ENCODE measurements around the gene RNFT2.

Gene RNFT2

GRCh38 chr12:116737774-116738657 is at the start of gene RNFT2, which contains the start of gene SPRING1:
TSS of gene RNFT2 (plus strand) at chr12:116738315. CDS start at chr12:116740498, 2,183 bp downstream.
TSS of gene SPRING1 (minus strand) at chr12:116738069. CDS start at chr12:116737900, 169 bp downstream.
- H3K4me3 ChIP-seq (ENCODE audit: low read depth, low read length): peak within 1 kb of the TSS; percentile 92
- TF ChIP-seq POLR2A (IDR thresholded peaks at IDR 0.05; ENCODE audit: extremely low read depth, insufficient read length) (peak; percentile 56), CTCF (IDR thresholded peaks at IDR 0.05; ENCODE audit: low read depth, low read length) (no peak), MAX (IDR thresholded peaks at IDR 0.05; ENCODE audit: low read depth, low read length) (peak; percentile 92), MYC (IDR thresholded peaks at IDR 0.05; ENCODE audit: low read depth, low read length) (0 out of 2 replicates have a peak, but pooled peaks have one; percentile 45)
- peak; percentile 100 for DNase-seq (ENCODE audit: low read depth)

GRCh38 chr12:116689521-116689920 is 48.6 kb upstream of the RNFT2 start:
- H3K4me3 ChIP-seq (ENCODE audit: low read depth, low read length): no peak overlapping the region
- no peak for DNase-seq (ENCODE audit: low read depth)
- TF ChIP-seq POLR2A (IDR thresholded peaks at IDR 0.05; ENCODE audit: extremely low read depth, insufficient read length): no peak
- TF ChIP-seq MAX (IDR thresholded peaks at IDR 0.05; ENCODE audit: low read depth, low read length): no peak
- no peak for TF ChIP-seq CTCF (IDR thresholded peaks at IDR 0.05; ENCODE audit: low read depth, low read length)
- no peak for TF ChIP-seq MYC (IDR thresholded peaks at IDR 0.05; ENCODE audit: low read depth, low read length)

- TF ChIP-seq MAX (IDR thresholded peaks at IDR 0.05; ENCODE audit: low read depth, low read length) (no peak), POLR2A (IDR thresholded peaks at IDR 0.05; ENCODE audit: extremely low read depth, insufficient read length) (no peak), CTCF (IDR thresholded peaks at IDR 0.05; ENCODE audit: low read depth, low read length) (no peak), MYC (IDR thresholded peaks at IDR 0.05; ENCODE audit: low read depth, low read length) (no peak)
- DNase-seq (ENCODE audit: low read depth): no peak
- no peak overlapping the region for H3K4me3 ChIP-seq (ENCODE audit: low read depth, low read length)
Observed at GRCh38 chr12:116689979-116690744, 48.0 kb upstream of the RNFT2 start.

GRCh38 chr12:116691205-116691604 is 46.9 kb upstream of the RNFT2 start:
- no peak for DNase-seq (ENCODE audit: low read depth)
- TF ChIP-seq MYC (IDR thresholded peaks at IDR 0.05; ENCODE audit: low read depth, low read length): no peak
- TF ChIP-seq CTCF (IDR thresholded peaks at IDR 0.05; ENCODE audit: low read depth, low read length): no peak
- TF ChIP-seq POLR2A (IDR thresholded peaks at IDR 0.05; ENCODE audit: extremely low read depth, insufficient read length): no peak

GRCh38 chr12:116691636-116692035 is 46.5 kb upstream of the RNFT2 start:
- DNase-seq (ENCODE audit: low read depth): no peak
- H3K4me3 ChIP-seq (ENCODE audit: low read depth, low read length): no peak overlapping the region
- no peak for TF ChIP-seq CTCF (IDR thresholded peaks at IDR 0.05; ENCODE audit: low read depth, low read length)
- no peak for TF ChIP-seq MAX (IDR thresholded peaks at IDR 0.05; ENCODE audit: low read depth, low read length)
- no peak for TF ChIP-seq MYC (IDR thresholded peaks at IDR 0.05; ENCODE audit: low read depth, low read length)
- no peak for TF ChIP-seq POLR2A (IDR thresholded peaks at IDR 0.05; ENCODE audit: extremely low read depth, insufficient read length)

More at GRCh38 chr12:116691205-116691604, 46.9 kb upstream of the RNFT2 start:
- H3K4me3 ChIP-seq (ENCODE audit: low read depth, low read length): no peak overlapping the region
